ENCODE data around the gene SLC44A3. TPM values are rescaled to one million over a fixed set of nuclear protein-coding genes. Genes with fewer than 3 reads are reported as not detected.

The SLC44A3 gene
- total and polyA plus RNA-seq, 2 of the 4 experiments (the other 2 are of a cell fraction), result 0.31 to 0.54 TPM

- no peaks in the 10 kb centered on the region for H3K9me3 ChIP-seq (ENCODE audit: control insufficient read depth, insufficient read depth, low read length)
- peak overlapping the region; percentile 92 for H4K91ac ChIP-seq (ENCODE audit: insufficient read depth, low read depth, low read length)
- 0% methylated on average over 7 of the region's 23 CpGs; no CpG with 5 or more reads in 1 of the 2 experiments for WGBS, 2 experiments (ENCODE audit: extremely low coverage in 2 of 2, insufficient read length in 1 of 2)
- H3K4me1 ChIP-seq (ENCODE audit: control insufficient read depth, insufficient read depth, low read length), result peaks cover 23% of the 10 kb centered on the region
- DNase-seq (peak; percentile 87), ATAC-seq (ENCODE audit: low read depth) (peak; percentile 31)
- peak overlapping the region; percentile 97 for H3K4me2 ChIP-seq (ENCODE audit: low read depth, low read length)
- peak overlapping the region; percentile 96 for H2BK120ac ChIP-seq (ENCODE audit: low read depth, low read length)
- in situ Hi-C loops (cut with MboI; ENCODE audit: low sequenced_read_pairs) (no loop called here), intact Hi-C loops (cut with micrococcal nuclease) (loop anchor here (1.0 to 10.0 kb wide), 3 partner anchors 71 to 309 kb away; partner anchors contain the start of gene RWDD3), dilution Hi-C loops (cut with HindIII; ENCODE audit: low sequenced_read_pairs, unreplicated experiment) (no loop called here)
- H3K79me1 ChIP-seq (ENCODE audit: low read depth in 1 of 2, low read length in 2 of 2), result peaks cover 4 to 49% of the 10 kb centered on the region in 2 experiments; a peak in 2 of 4 replicates
- H2AFZ ChIP-seq (replicated peaks; ENCODE audit: low read length, poor library complexity), result peak overlapping the region; percentile 73
- peak overlapping the region; percentile 99 for H2AK9ac ChIP-seq (replicated peaks; ENCODE audit: low read depth, low read length, poor library complexity)
- BruUV-seq (replicated peaks), result no TSS peak
- H2BK15ac ChIP-seq (ENCODE audit: low read depth, low read length), result peak overlapping the region; percentile 71; the same call in 2 of the 3 replicates
- peak overlapping the region; percentile 89 for H2BK5ac ChIP-seq (ENCODE audit: low read depth, low read length, poor library complexity, severe bottlenecking)
- peak overlapping the region; percentile 63 for H3K4me3 ChIP-seq (ENCODE audit: insufficient read depth, low read depth, low read length)
- H2BK20ac ChIP-seq (ENCODE audit: low read depth, low read length), result peak overlapping the region; percentile 70; the same call in 1 of the 2 replicates
- H3K36me3 ChIP-seq (ENCODE audit: control insufficient read depth, insufficient read depth, low read length), result peaks cover 7% of the 10 kb centered on the region
- peak overlapping the region; percentile 93 for H3K27ac ChIP-seq (ENCODE audit: insufficient read depth, low read length)
- H3K9me1 ChIP-seq (ENCODE audit: insufficient read depth, low read length), result peaks cover 15% of the 10 kb centered on the region; the same call in 1 of the 2 replicates
- CTCF ChIA-PET, result interaction anchor here (0.9 to 1.8 kb wide), 2 partner anchors 14 to 72 kb away, joined by 3 to 7 read pairs; no protein-coding TSS in a partner anchor
- H2AK5ac ChIP-seq (ENCODE audit: low read depth, low read length), result peak overlapping the region; percentile 88
- peak overlapping the region; percentile 89 for H3K9ac ChIP-seq (ENCODE audit: low read depth, low read length)
- peaks cover 49% of the 10 kb centered on the region for H4K20me1 ChIP-seq (ENCODE audit: insufficient read depth, low read length)
- peak overlapping the region; percentile 13 for H4K5ac ChIP-seq (ENCODE audit: low read depth, low read length)
- H3K14ac ChIP-seq (replicated peaks; ENCODE audit: low read depth, low read length), result peak overlapping the region; percentile 100
- peak overlapping the region; percentile 99 for H3K56ac ChIP-seq (ENCODE audit: extremely low read depth, insufficient read depth, low read length)
- peak overlapping the region; percentile 55 for H3K18ac ChIP-seq (ENCODE audit: low read depth, low read length)
- peak overlapping the region; percentile 54 to 98 for H4K8ac ChIP-seq (ENCODE audit: low read depth in 2 of 2, low read length in 2 of 2)
- H3K27me3 ChIP-seq (ENCODE audit: control insufficient read depth, insufficient read depth, low read length), result no peaks in the 10 kb centered on the region
- POLR2A ChIA-PET (ENCODE audit: unreplicated experiment), result no interaction called here
- H3K4ac ChIP-seq (ENCODE audit: low read depth, low read length), result peak overlapping the region; percentile 97
- H3K23ac ChIP-seq (ENCODE audit: low read depth, low read length), result peak overlapping the region; percentile 98
- TF ChIP-seq ELK1 (IDR thresholded peaks at IDR 0.05; ENCODE audit: borderline replicate concordance, low read depth, low read length), result no peak
- TF ChIP-seq BHLHE40 (IDR thresholded peaks at IDR 0.05; ENCODE audit: low read depth, low read length), result peak; percentile 26; the same call in 1 of the 2 replicates
- TF ChIP-seq RCOR1 (IDR thresholded peaks at IDR 0.05; ENCODE audit: insufficient replicate concordance, low read length), result no peak
- no peak for TF ChIP-seq CTCF (conservative IDR thresholded peaks at IDR 0.05; ENCODE audit: low read depth, low read length)
- TF ChIP-seq SMC3 (IDR thresholded peaks at IDR 0.05; ENCODE audit: low read depth, low read length), result peak; percentile 3; the same call in 1 of the 2 replicates
- TF ChIP-seq USF2 (IDR thresholded peaks at IDR 0.05; ENCODE audit: low read depth, low read length), result no peak
- TF ChIP-seq RFX5 (IDR thresholded peaks at IDR 0.05; ENCODE audit: low read depth, low read length), result no peak
- TF ChIP-seq RAD21 (IDR thresholded peaks at IDR 0.05; ENCODE audit: low read length), result peak; percentile 28; the same call in 1 of the 2 replicates
- TF ChIP-seq POLR2A (IDR thresholded peaks at IDR 0.05; ENCODE audit: low read depth, low read length), result peak; percentile 72
- TF ChIP-seq MAZ (IDR thresholded peaks at IDR 0.05; ENCODE audit: borderline replicate concordance, low read depth, low read length), result peak; percentile 81; the same call in 1 of the 2 replicates
- TF ChIP-seq CHD1 (IDR thresholded peaks at IDR 0.05; ENCODE audit: low read depth, low read length), result no peak
- TF ChIP-seq MXI1 (IDR thresholded peaks at IDR 0.05; ENCODE audit: borderline replicate concordance, low read depth, low read length), result peak; percentile 44; the same call in 1 of the 2 replicates
- no peak for TF ChIP-seq MAFK (IDR thresholded peaks at IDR 0.05; ENCODE audit: low read depth, low read length)
- no peak for TF ChIP-seq FOS (IDR thresholded peaks at IDR 0.05; ENCODE audit: low read depth, low read length)
These were observed 105.5 kb downstream of the SLC44A3 start for GRCh38 chr1:94925561-94926125.

Measured in IMR-90 (cell line).